HG03097 (cell line): ENCODE measurements around the gene ANKRD34A.

Source experiments
- ATAC-seq: cut with Tn5 transposase; IDR thresholded peaks from one replicate; pipeline ENCODE4 v1.9.1; 2021; ENCODE audit not compliant: unreplicated experiment, low FRiP score

Gene ANKRD34A

DNA sequence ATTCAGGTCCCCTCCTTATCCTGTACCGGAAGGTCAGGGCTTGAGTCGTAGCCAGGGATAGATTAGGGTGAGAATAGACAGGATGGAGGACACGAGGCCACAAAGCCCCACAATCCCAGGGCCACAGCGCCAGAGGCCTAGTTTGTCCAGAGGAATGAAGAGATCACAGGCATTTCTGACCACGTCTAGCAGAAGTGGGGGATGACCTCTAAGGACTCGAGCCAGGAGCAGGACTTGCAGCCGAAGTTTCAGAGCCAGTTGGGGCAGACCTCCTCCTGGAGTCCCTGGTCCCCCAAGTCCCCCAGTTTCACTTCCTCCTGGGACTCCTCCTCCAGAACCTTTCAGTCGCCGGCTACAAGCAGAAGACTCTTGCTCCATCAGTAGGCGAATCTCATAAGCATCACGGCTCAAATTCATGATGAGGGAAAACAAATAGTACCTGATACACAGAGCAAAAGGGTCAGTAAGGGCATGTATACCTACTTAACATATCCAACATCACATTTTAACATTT lies 52.2 kb downstream of the ANKRD34A start:
- no peak for ATAC-seq
